Parathyroid adenoma (tissue), 2 donors: ENCODE measurements around the gene MOCS3.
A peak's percentile ranks its signal among the peaks of the same experiment; 100 is the strongest.

Experiments
- H2AFZ ChIP-seq: fragments of 300-600 bp; sonication (generic); one replicate; pipeline ENCODE4 v1.7.0; 2017; ENCODE audit warnings: antibody characterized with exemption, mild to moderate bottlenecking
- H3K27ac ChIP-seq: fragments of 300-600 bp; sonication (generic); one replicate; pipeline ENCODE4 v1.7.0; 2017
- H3K27me3 ChIP-seq: fragments of 300-600 bp; sonication (generic); one replicate; pipeline ENCODE4 v1.7.0; 2017; ENCODE audit warnings: low read length; ENCODE audit not compliant: control insufficient read depth, insufficient read depth
- H3K36me3 ChIP-seq: fragments of 300-600 bp; sonication (generic); one replicate; pipeline ENCODE4 v1.7.0; 2017; ENCODE audit warnings: low read length; ENCODE audit not compliant: control insufficient read depth, insufficient read depth
- H3K4me1 ChIP-seq: fragments of 300-600 bp; sonication (generic); one replicate; pipeline ENCODE4 v1.7.0; 2017; ENCODE audit warnings: control low read depth
- H3K4me2 ChIP-seq: fragments of 300-600 bp; sonication (generic); one replicate; pipeline ENCODE4 v1.7.0; 2017; ENCODE audit warnings: low read length
- H3K4me3 ChIP-seq: fragments of 300-600 bp; sonication (generic); one replicate; pipeline ENCODE4 v1.7.0; 2017; ENCODE audit warnings: low read depth, low read length
- H3K79me2 ChIP-seq: fragments of 300-600 bp; sonication (generic); one replicate; pipeline ENCODE4 v1.7.0; 2017; ENCODE audit warnings: control low read depth
- H3K9ac ChIP-seq: fragments of 300-600 bp; sonication (generic); one replicate; pipeline ENCODE4 v1.7.0; 2017; ENCODE audit warnings: mild to moderate bottlenecking
- H3K9me3 ChIP-seq: fragments of 300-600 bp; sonication (generic); one replicate; pipeline ENCODE4 v1.7.0; 2017; ENCODE audit warnings: low read length; ENCODE audit not compliant: control insufficient read depth
- CTCF ChIP-seq: fragments of 300-600 bp; sonication (generic); IDR thresholded peaks from one replicate; pipeline ENCODE4 v1.7.0; 2017; ENCODE audit warnings: antibody characterized with exemption, mild to moderate bottlenecking
- donor health status: primary hyperparathyroidism.

MOCS3 gene

DNA sequence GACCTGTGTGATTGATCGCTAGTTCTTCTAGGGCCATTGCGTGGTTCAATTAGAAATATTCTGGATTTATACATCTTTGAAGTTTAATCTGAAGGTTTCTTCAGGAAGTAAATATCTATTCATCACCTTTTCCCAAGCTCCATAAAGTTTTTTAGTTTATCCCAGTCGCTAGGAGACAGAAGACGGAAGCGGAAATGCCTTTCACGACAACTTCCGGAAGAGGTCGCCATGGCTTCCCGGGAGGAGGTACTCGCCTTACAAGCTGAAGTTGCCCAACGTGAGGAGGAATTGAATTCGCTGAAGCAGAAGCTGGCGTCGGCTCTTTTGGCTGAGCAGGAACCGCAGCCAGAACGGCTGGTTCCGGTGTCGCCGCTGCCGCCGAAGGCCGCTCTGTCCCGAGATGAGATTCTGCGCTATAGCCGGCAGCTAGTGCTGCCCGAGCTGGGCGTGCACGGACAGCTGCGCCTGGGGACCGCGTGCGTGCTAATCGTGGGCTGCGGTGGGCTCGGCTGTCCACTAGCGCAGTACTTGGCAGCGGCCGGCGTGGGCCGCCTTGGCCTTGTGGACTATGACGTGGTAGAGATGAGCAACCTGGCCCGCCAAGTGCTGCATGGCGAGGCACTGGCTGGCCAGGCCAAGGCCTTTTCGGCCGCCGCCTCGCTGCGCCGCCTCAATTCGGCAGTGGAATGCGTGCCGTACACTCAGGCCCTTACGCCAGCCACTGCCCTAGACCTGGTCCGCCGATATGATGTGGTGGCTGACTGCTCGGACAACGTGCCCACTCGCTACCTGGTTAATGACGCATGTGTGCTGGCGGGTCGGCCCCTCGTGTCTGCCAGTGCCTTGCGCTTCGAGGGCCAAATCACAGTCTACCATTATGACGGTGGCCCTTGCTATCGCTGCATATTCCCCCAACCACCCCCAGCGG, at the start of gene MOCS3:
TSS of gene MOCS3 (plus strand) at position 204 of the 928 bp plus-strand sequence. CDS start at position 229, 25 bp downstream.
- H3K79me2 ChIP-seq = peaks cover 37% of the 10 kb centered on the region
- no peaks in the 10 kb centered on the region for H3K27me3 ChIP-seq
- peak within 1 kb of the TSS; percentile 75 for H3K4me2 ChIP-seq
- H3K27ac ChIP-seq = peak within 1 kb of the TSS; percentile 96
- no peak for TF ChIP-seq CTCF
- peak within 1 kb of the TSS; percentile 51 for H3K9ac ChIP-seq
- H3K4me1 ChIP-seq = peaks cover 8% of the 10 kb centered on the region
- no peaks in the 10 kb centered on the region for H3K9me3 ChIP-seq
- peak within 1 kb of the TSS; percentile 79 for H3K4me3 ChIP-seq
- H3K36me3 ChIP-seq = no peaks in the 10 kb centered on the region
- H2AFZ ChIP-seq = peak within 1 kb of the TSS; percentile 86

DNA sequence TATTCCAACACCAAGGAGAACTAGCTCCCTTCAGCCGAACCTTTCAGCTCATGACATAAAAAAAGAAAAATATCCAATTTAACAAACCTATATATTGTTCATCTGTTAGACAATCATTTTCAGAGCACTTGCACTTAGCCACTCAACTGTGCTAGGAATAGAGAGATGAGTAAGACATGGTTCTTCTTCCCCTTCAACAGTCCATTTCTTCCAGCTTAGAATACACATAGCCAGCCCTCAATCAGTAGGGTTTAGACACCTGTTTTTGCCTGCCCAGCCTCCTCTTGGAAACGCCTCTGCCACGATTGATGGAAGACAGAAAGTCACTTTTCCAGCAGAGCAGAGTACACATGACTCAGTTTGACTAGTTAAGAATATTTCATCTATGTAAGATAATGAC, 49.2 kb upstream of the MOCS3 start:
- no peak overlapping the region for H2AFZ ChIP-seq
- H3K4me1 ChIP-seq = peaks cover 6% of the 10 kb centered on the region
- H3K79me2 ChIP-seq = peaks cover 72% of the 10 kb centered on the region
- no peaks in the 10 kb centered on the region for H3K27me3 ChIP-seq
- no peaks in the 10 kb centered on the region for H3K9me3 ChIP-seq
- no peak overlapping the region for H3K4me2 ChIP-seq
- H3K36me3 ChIP-seq = no peaks in the 10 kb centered on the region
- no peak for TF ChIP-seq CTCF
- H3K4me3 ChIP-seq = no peak overlapping the region
- no peak overlapping the region for H3K9ac ChIP-seq
- H3K27ac ChIP-seq = no peak overlapping the region

- Histone ChIP-seq H3K9ac (no peak overlapping the region), H3K4me1 (peaks cover 15% of the 10 kb centered on the region), H3K79me2 (peaks cover 74% of the 10 kb centered on the region), H3K9me3 (no peaks in the 10 kb centered on the region), H3K36me3 (no peaks in the 10 kb centered on the region), H3K27ac (no peak overlapping the region), H3K4me3 (no peak overlapping the region), H3K4me2 (no peak overlapping the region), H3K27me3 (no peaks in the 10 kb centered on the region), H2AFZ (no peak overlapping the region)
- no peak for TF ChIP-seq CTCF
Measured at GRCh38 chr20:50911030-50911429, 47.6 kb upstream of the MOCS3 start.

- Histone ChIP-seq H3K27me3 (no peaks in the 10 kb centered on the region), H3K9ac (no peak overlapping the region), H3K36me3 (no peaks in the 10 kb centered on the region), H3K4me2 (no peak overlapping the region), H3K27ac (no peak overlapping the region), H3K79me2 (peaks cover 69% of the 10 kb centered on the region), H3K4me3 (no peak overlapping the region), H2AFZ (no peak overlapping the region), H3K4me1 (peaks cover 15% of the 10 kb centered on the region), H3K9me3 (no peaks in the 10 kb centered on the region)
- TF ChIP-seq CTCF = no peak
Measured at GRCh38 chr20:50911716-50912115, 46.9 kb upstream of the MOCS3 start.
